NCI-H2227 (cell line): ENCODE measurements around the gene BPIFB4.
"Not testable (repeated sequence)": the region's sequence is repeated elsewhere in the genome, so short reads cannot be mapped to it uniquely, and the experiment has no call there.

Source experiments
- DNase-seq: peaks from one replicate; lab custom pipeline; 2025; ENCODE audit not compliant: unreplicated experiment; lab: John Stamatoyannopoulos, UW

Gene BPIFB4

GRCh38 chr20:33084722-33085121 lies 5.3 kb downstream of the BPIFB4 start:
- no peak for DNase-seq

GRCh38 chr20:33086052-33086722 lies 6.7 kb downstream of the BPIFB4 start:
- no peak for DNase-seq

- no peak for DNase-seq
Observed at GRCh38 chr20:33091147-33091546, 11.7 kb downstream of the BPIFB4 start.

GRCh38 chr20:33091693-33092092 lies 12.2 kb downstream of the BPIFB4 start:
- no peak for DNase-seq

GRCh38 chr20:33092361-33092760 lies 12.9 kb downstream of the BPIFB4 start:
- no peak for DNase-seq

- no peak for DNase-seq
Observed at GRCh38 chr20:33093074-33093473, 13.6 kb downstream of the BPIFB4 start.

- DNase-seq, result no peak
Observed at GRCh38 chr20:33093582-33093981, 14.1 kb downstream of the BPIFB4 start.

DNA sequence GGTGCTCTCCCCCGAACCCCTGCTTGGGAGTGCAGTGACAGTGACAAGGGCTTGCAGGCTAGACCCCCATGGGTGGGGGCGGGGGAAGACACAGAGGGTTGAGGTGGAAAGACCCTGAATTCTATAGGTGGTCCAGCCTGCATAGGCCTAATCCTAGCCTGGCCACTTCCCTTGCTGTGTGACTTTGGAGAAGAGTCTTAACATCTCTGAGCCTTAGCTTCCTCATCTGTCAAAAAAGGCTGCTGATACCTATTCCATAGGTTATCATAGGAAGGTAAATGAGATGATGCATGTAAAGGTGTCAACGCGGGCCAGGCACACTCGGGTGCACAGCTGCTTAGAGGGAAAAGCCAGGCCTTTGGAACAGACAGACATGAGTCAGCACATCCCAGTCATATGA lies 15.8 kb downstream of the BPIFB4 start:
- no peak for DNase-seq

GRCh38 chr20:33095902-33096584 lies 16.6 kb downstream of the BPIFB4 start:
- peak; percentile 76 for DNase-seq

- DNase-seq, result no peak
Observed at GRCh38 chr20:33097001-33097400, 17.6 kb downstream of the BPIFB4 start.

- peak; percentile 10 for DNase-seq
Observed at GRCh38 chr20:33099843-33100538, 20.5 kb downstream of the BPIFB4 start.

- DNase-seq, result no peak
Observed at GRCh38 chr20:33103556-33103955, 24.1 kb downstream of the BPIFB4 start.

- DNase-seq, result no peak
Observed at GRCh38 chr20:33104336-33104735, 24.9 kb downstream of the BPIFB4 start.

DNA sequence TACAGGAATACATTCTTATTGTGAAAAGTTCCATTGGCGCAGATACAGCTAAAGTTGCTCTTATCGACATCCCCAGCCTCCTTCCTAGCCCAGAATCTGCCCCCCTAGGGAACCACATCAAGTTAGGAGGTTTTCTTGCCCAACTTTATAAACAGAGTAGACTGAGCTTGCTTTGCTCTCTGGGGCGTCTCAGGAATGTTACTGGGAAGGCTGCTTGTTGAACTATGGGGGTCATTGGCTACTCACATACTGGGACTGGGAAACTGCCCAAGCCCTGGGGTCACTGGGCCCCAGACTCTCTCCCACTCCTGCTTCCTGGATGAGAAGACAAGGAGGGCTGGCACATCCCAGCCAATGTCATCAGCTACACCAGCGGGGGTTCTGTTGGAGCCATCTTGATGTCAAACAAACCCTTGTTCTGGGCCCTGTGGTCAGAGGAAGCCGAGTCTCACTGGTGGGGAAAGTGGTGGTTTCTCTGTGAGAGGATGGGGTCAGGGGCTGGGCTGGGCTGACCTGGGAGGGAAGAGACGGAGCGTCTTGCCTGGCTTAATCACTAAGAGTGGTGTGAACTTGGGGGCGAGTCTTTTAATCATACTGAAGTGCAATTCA lies 26.0 kb downstream of the BPIFB4 start:
- DNase-seq, result no peak

- DNase-seq, result not testable (repeated sequence)
Observed at GRCh38 chr20:33106058-33106620, 26.7 kb downstream of the BPIFB4 start.

- DNase-seq, result no peak
Observed at GRCh38 chr20:33108661-33109060, 29.2 kb downstream of the BPIFB4 start.

DNA sequence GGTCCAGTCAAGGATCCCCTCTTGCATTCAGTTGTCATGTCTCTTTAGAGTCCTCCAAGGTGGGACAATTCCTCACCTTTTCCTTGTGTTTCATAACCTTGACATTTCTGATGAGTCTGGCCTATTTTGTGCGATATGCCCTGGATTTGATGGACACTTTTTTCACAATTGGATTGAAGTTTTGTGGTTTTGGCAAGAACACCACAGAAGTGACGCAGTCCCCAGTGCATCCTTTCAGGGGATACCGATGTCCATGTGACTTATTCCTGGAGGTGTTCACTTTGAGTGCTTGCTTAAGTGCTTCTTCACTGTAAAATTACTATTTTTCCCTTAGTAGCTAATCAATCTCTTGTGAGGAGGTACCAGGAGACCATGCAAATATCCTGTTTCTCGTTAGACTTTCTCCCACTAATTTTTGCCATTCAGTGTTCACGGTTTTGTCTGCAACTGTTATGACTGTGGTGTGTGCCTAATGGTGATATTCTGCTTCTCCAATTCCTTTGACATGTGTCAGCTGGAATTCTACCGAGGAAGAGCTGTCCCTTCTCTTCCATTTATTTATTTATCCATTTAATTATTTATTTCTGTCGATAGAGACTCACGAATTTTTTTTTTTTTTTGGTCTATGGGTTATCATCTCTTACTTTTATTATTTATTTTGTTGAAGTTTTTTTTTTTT lies 30.8 kb downstream of the BPIFB4 start:
- DNase-seq, result no peak

- DNase-seq, result no peak
Observed at GRCh38 chr20:33111306-33111705, 31.9 kb downstream of the BPIFB4 start.

DNA sequence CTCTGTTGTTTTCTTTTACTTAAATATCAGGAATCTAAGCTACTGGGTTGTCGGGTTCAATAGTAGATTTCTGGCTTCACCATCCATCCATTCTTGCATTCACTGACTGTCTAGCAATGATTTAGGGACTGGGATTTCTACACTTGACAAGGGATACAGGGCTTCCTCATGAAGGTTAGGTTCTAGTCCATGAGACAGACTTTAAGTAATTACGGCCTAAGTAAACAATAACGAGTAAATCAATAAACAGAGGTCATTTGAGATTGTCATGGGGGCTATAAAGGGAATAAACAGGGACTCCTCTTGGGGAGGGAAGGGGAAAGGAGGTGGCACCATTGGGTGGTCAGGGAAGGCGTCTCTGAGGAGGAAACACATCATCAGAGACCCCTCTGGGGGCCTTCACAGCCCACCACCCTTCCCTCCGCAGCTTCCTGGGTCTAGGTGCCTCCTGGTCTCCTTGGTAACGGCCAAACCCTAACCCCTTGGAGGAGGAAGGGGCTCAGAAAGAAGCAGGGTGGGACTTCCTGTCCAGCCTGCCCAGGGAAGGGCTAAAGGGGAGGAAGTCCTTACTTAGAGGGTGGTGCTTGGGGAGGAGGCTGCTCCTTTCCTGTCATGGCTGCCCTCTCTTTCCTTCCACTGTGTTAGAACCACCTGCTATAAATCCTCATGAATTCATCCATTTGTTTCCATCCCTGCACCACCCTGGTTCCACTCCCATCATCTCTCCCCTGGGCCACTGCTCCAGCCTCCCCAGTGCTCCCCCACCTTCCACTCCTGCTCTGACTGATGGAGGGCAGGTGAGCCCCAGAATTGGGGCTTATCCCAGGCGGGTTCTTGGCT lies 33.3 kb downstream of the BPIFB4 start:
- no peak for DNase-seq

GRCh38 chr20:33113387-33113908 lies 34.0 kb downstream of the BPIFB4 start:
- no peak for DNase-seq
